Measurements from ENCODE around the gene GHITM. TPM values are rescaled to one million over a fixed set of nuclear protein-coding genes. Genes with fewer than 3 reads are reported as not detected.
A peak's percentile ranks its signal among the peaks of the same experiment; 100 is the strongest.

Gene GHITM, protein sequence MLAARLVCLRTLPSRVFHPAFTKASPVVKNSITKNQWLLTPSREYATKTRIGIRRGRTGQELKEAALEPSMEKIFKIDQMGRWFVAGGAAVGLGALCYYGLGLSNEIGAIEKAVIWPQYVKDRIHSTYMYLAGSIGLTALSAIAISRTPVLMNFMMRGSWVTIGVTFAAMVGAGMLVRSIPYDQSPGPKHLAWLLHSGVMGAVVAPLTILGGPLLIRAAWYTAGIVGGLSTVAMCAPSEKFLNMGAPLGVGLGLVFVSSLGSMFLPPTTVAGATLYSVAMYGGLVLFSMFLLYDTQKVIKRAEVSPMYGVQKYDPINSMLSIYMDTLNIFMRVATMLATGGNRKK
- 114 and 135 TPM in 2 replicates for total RNA-seq (ENCODE audit: low replicate concordance)
- long read RNA-seq, transcript GHITM-201 (9 exons, 2,128 nt): major isoform, 1,733 of 1,830 reads
- long read RNA-seq, partial matches to known transcripts: 66 of 1,830 reads
- long read RNA-seq, other reads (novel, unspliced or antisense): 31 of 1,830 reads

DNA sequence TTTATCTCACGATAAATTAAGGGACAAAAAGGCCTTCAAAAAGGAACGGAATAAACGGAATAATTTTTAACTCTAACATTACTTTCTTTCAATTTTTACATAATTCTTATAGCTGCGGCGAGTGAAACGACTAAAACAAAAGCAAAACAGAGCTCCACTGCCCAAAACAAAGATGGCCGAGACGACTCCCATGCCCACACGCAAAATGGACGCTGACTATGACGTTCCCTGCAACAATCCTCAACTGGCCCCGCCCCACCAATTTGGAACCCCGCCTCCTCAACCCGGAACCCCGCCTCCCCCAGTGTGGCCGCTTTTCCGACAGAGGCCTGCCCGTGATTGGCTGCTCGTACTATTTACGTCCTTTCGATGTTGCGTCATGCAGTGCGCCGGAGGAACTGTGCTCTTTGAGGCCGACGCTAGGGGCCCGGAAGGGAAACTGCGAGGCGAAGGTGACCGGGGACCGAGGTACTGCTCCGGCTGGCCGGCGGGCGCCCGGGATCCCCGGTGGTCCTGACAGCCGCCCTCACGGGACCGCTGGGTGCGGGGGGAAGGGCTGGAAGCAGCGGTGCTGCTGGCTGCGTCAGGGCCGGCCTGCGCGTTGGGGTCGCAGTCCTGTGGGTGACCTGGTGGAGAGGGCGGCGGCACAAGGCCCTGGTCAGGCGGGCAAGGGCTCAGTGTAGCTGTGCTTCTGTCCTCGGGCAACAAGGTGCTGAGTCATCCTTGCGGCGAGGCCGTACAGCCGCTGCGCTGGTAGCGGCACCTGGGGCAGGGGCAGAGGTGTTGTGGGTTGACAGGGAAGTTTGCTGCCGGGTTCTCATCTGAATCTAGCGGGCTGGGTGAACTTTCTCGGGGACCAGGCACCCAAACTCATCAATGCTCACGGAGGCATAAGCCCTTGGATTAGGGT lies at the start of gene GHITM:
GHITM (plus strand) TSS at position 384 of the 910 bp plus-strand sequence. CDS start 1,992 bp downstream, outside the sequence.
- H3K27ac Mint-ChIP-seq: peak within 1 kb of the TSS; percentile 93
- peak; percentile 99 for DNase-seq (ENCODE audit: extremely low spot score, unreplicated experiment)
- peaks cover 9% of the 10 kb centered on the region for H3K27me3 Mint-ChIP-seq
- H3K4me1 Mint-ChIP-seq (ENCODE audit: unreplicated experiment): peaks cover 26% of the 10 kb centered on the region
- peaks cover 11% of the 10 kb centered on the region for H3K36me3 Mint-ChIP-seq
- H3K4me3 Mint-ChIP-seq: peak within 1 kb of the TSS; percentile 96
- no peaks in the 10 kb centered on the region for H3K9me3 Mint-ChIP-seq
- TF ChIP-seq, protein P1, sequence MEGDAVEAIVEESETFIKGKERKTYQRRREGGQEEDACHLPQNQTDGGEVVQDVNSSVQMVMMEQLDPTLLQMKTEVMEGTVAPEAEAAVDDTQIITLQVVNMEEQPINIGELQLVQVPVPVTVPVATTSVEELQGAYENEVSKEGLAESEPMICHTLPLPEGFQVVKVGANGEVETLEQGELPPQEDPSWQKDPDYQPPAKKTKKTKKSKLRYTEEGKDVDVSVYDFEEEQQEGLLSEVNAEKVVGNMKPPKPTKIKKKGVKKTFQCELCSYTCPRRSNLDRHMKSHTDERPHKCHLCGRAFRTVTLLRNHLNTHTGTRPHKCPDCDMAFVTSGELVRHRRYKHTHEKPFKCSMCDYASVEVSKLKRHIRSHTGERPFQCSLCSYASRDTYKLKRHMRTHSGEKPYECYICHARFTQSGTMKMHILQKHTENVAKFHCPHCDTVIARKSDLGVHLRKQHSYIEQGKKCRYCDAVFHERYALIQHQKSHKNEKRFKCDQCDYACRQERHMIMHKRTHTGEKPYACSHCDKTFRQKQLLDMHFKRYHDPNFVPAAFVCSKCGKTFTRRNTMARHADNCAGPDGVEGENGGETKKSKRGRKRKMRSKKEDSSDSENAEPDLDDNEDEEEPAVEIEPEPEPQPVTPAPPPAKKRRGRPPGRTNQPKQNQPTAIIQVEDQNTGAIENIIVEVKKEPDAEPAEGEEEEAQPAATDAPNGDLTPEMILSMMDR (conservative IDR thresholded peaks at IDR 0.05): peak; percentile 66

DNA sequence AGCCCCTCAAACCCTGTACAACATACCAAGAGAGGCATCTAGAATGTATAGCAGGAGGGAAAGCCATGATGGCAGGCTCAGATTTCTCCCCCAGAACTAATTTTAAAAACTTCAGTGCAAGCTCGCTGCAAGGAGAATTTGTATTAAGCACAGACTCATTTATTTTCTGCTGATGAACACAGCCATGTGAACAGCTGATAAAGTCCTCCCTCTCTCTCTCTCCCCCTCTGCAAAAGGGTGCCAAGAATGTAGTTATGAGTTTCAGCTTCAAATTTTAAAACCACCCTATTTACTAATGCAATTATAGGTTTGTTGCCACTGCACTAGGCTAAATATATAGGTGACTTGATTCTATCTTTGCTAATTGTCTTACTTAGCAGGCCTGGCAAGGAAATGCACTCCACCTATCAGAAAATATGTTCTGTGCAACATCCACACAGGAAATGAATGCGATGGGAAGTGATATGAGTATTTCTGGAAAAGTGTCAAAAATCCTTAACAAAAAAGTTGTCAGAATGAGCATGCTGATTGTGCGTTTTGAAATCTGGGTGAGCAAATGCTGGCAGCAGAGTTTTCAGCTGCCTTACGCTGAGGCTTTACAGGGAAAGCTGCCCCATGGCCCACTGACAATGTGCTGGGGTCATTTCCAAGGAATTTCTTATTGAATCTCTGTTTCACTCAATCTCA lies 43.4 kb upstream of the GHITM start:
- no peaks in the 10 kb centered on the region for H3K9me3 Mint-ChIP-seq
- TF ChIP-seq, protein P1 (conservative IDR thresholded peaks at IDR 0.05): no peak
- no peak overlapping the region for H3K27ac Mint-ChIP-seq
- no peak overlapping the region for H3K4me3 Mint-ChIP-seq
- no peaks in the 10 kb centered on the region for H3K36me3 Mint-ChIP-seq
- DNase-seq (ENCODE audit: extremely low spot score, unreplicated experiment): no peak
- peaks cover 4% of the 10 kb centered on the region for H3K4me1 Mint-ChIP-seq (ENCODE audit: unreplicated experiment)
- H3K27me3 Mint-ChIP-seq: peaks cover 16% of the 10 kb centered on the region

DNA sequence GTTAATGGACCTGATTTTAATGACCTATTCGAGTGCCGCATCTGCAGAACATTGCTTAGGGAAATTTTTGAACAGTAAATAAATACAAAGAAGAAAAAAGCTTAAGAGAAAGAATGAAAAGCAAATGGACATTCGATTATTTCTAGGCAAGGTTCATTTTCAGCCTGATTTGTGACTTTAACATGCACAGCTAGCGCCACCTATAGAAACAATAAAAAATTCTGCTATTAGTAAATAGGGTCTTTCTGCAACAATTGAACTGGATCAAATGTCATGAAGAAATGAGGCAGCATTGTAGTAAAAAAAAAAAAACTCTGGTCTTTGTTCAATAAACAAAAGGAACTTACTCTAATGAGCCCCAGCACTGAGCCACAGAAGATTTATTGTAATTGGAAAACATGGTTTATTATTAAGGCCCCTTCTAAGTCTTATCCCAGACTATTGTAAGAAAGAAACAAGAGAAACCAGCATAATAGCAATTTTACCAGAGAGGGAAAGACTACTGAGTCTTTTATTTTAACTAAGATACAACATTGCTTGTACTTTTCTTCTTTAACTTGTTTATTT lies 41.4 kb upstream of the GHITM start:
- DNase-seq (ENCODE audit: extremely low spot score, unreplicated experiment): no peak
- Mint-ChIP-seq H3K9me3 (no peaks in the 10 kb centered on the region), H3K27me3 (peaks cover 13% of the 10 kb centered on the region), H3K36me3 (no peaks in the 10 kb centered on the region), H3K4me3 (no peak overlapping the region), H3K27ac (no peak overlapping the region), H3K4me1 (ENCODE audit: unreplicated experiment) (peaks cover 4% of the 10 kb centered on the region)
- TF ChIP-seq, protein P1 (conservative IDR thresholded peaks at IDR 0.05): peak; percentile 76

DNA sequence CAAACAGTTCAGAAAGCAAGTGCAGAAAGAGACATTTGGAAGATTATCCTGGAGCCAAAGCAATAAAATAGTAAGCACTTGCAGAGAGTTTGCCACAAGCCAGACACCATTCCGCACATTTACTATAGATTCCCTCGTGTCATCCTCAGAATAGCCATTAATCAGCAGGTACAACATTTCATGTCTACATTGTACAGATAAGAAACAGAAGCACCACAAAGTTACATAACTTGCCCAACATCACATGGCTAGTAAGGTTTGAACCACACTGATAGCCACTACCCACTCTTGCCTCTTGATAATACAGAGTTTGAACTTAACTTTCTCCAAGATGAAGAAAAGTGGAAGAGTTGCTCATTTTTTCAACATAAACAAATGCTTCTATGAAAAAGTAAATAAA lies 40.6 kb upstream of the GHITM start:
- Mint-ChIP-seq H3K27ac (no peak overlapping the region), H3K4me3 (no peak overlapping the region), H3K27me3 (peaks cover 9% of the 10 kb centered on the region), H3K36me3 (no peaks in the 10 kb centered on the region), H3K4me1 (ENCODE audit: unreplicated experiment) (peaks cover 4% of the 10 kb centered on the region), H3K9me3 (no peaks in the 10 kb centered on the region)
- DNase-seq (ENCODE audit: extremely low spot score, unreplicated experiment): no peak
- TF ChIP-seq, protein P1 (conservative IDR thresholded peaks at IDR 0.05): no peak

DNA sequence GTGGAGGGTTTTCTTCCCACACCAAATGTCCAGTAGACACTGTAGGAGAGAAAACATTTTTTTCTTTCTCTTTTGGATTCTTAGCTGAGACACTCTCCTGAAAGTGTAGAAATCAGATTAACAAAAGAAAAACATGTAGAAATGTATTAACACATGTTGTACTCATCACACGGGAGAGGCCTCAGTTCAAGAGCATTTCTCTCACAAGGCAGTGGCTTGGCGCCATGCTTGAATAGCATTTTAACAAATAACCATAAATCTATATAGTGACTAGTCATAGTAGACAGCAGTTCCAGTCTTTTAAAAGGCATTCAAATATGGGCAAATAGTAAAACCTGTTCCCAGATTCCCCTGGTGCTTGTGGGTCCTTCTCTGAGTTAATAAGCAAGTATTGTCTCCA lies 38.3 kb upstream of the GHITM start:
- Mint-ChIP-seq H3K27ac (no peak overlapping the region), H3K4me1 (ENCODE audit: unreplicated experiment) (peaks cover 4% of the 10 kb centered on the region), H3K9me3 (no peaks in the 10 kb centered on the region), H3K27me3 (peaks cover 7% of the 10 kb centered on the region), H3K4me3 (no peak overlapping the region), H3K36me3 (no peaks in the 10 kb centered on the region)
- DNase-seq (ENCODE audit: extremely low spot score, unreplicated experiment): no peak
- TF ChIP-seq, protein P1 (conservative IDR thresholded peaks at IDR 0.05): no peak
